HEK293T (cell line): ENCODE results near the gene CPA2.

Experiments used
- ARNT ChIP-seq: fragments of 450-650 bp; IDR thresholded peaks from 2 replicates; pipeline ENCODE4 v1.6.1; 2017; ENCODE audit warnings: mild to moderate bottlenecking
- BHLHE40 ChIP-seq: fragments of 450-650 bp; IDR thresholded peaks from 2 replicates; pipeline ENCODE4 v1.6.1; 2016; ENCODE audit warnings: mild to moderate bottlenecking, moderate library complexity, borderline replicate concordance
- ELF4 ChIP-seq: fragments of 450-650 bp; IDR thresholded peaks from 2 replicates; pipeline ENCODE4 v1.6.1; 2017; ENCODE audit warnings: antibody characterized with exemption
- FOXA1 ChIP-seq: fragments of 450-650 bp; IDR thresholded peaks from 2 replicates; pipeline ENCODE4 v1.6.1; 2016; ENCODE audit warnings: mild to moderate bottlenecking
- FOXK2 ChIP-seq: fragments of 450-650 bp; IDR thresholded peaks from 2 replicates; pipeline ENCODE4 v1.6.1; 2016; ENCODE audit warnings: mild to moderate bottlenecking
- FOXM1 ChIP-seq: fragments of 450-650 bp; IDR thresholded peaks from 2 replicates; pipeline ENCODE4 v1.6.1; 2017; ENCODE audit warnings: mild to moderate bottlenecking, borderline replicate concordance
- NFRKB ChIP-seq: fragments of 450-650 bp; IDR thresholded peaks from 2 replicates; pipeline ENCODE4 v1.6.1; 2016; ENCODE audit warnings: mild to moderate bottlenecking, moderate library complexity
- PKNOX1 ChIP-seq: fragments of 450-650 bp; IDR thresholded peaks from 2 replicates; pipeline ENCODE4 v1.6.1; 2016
- SP1 ChIP-seq: fragments of 450-650 bp; IDR thresholded peaks from 2 replicates; pipeline ENCODE4 v1.6.1; 2017
- SUZ12 ChIP-seq: fragments of 450-650 bp; IDR thresholded peaks from 2 replicates; pipeline ENCODE4 v1.6.1; 2016; ENCODE audit warnings: mild to moderate bottlenecking
- TARDBP ChIP-seq: fragments of 450-650 bp; IDR thresholded peaks from 2 replicates; pipeline ENCODE4 v1.6.1; 2016
- ZNF384 ChIP-seq: fragments of 450-650 bp; IDR thresholded peaks from 2 replicates; pipeline ENCODE4 v1.6.1; 2016

GRCh38 chr7:130256704-130257103 is 10.0 kb upstream of the CPA2 start:
- TF ChIP-seq FOXM1 (no peak), FOXK2 (no peak), ARNT (no peak), FOXA1 (no peak), NFRKB (no peak), SP1 (no peak), BHLHE40 (no peak), ZNF384 (no peak), TARDBP (no peak), ELF4 (no peak), PKNOX1 (no peak), SUZ12 (no peak)
